AG04449 (cell line): ENCODE data around the gene BLVRB.

ENCODE experiments used
- CTCF ChIA-PET: fragments of 350-600 bp; formaldehyde crosslinking; extraction: SDS; loops from one replicate; lab custom pipeline; 2021; ENCODE audit warnings: antibody characterized with exemption; lab: Yijun Ruan, JAX
- POLR2A ChIA-PET: fragments of 400-600, 350-600 bp; formaldehyde crosslinking; extraction: SDS; loops from one replicate; lab custom pipeline; 2020; ENCODE audit warnings: antibody characterized with exemption, inconsistent platforms; lab: Yijun Ruan, JAX
- DNase-seq: peaks from one replicate; pipeline ENCODE4 v3.0.0-alpha.2; 2010; ENCODE audit warnings: low read depth, low spot score
- H3K4me3 ChIP-seq: 2 replicates; pipeline ENCODE4 v1.5.1; 2011; ENCODE audit warnings: low read depth, mild to moderate bottlenecking, control low read depth, low read length
- CTCF ChIP-seq: IDR thresholded peaks from one replicate; pipeline ENCODE4 v1.5.1; 2011; ENCODE audit warnings: mild to moderate bottlenecking, moderate library complexity, low read length, control low read depth, inconsistent platforms; ENCODE audit not compliant: insufficient read depth; ENCODE audit errors: missing control alignments

Gene BLVRB

GRCh38 chr19:40465557-40466218 lies at the start of gene BLVRB:
BLVRB (minus strand) TSS chr19:40465745; CDS start chr19:40465688, 57 bp downstream.
- peak; percentile 93 for DNase-seq
- ChIA-PET POLR2A (interaction anchor here (0.5 to 1.6 kb wide), 6 partner anchors 23 to 285 kb away, joined by 4 to 8 read pairs (median 4); partner anchors contain the start of genes ACTMAP and SERTAD1), CTCF (interaction anchor here (0.6 to 5.0 kb wide), 20 partner anchors 9 to 169 kb away, joined by 3 to 75 read pairs (median 10); partner anchors contain the start of genes C19orf47, PRX and SERTAD1)
- no peak for TF ChIP-seq CTCF
- peak within 1 kb of the TSS; percentile 81 for H3K4me3 ChIP-seq

GRCh38 chr19:40513741-40514315 lies 48.3 kb upstream of the BLVRB start:
- POLR2A ChIA-PET = no interaction called here
- H3K4me3 ChIP-seq = no peak overlapping the region
- CTCF ChIA-PET = interaction anchor here (1.2 to 2.0 kb wide), 3 partner anchors 10 to 90 kb away, joined by 3 to 6 read pairs (median 6); no protein-coding TSS in a partner anchor
- no peak for DNase-seq
- TF ChIP-seq CTCF = no peak

- no peak for DNase-seq
- TF ChIP-seq CTCF = no peak
- H3K4me3 ChIP-seq = no peak overlapping the region
- CTCF ChIA-PET = interaction anchor here (0.9 to 2.0 kb wide), 4 partner anchors 11 to 208 kb away, joined by 3 to 6 read pairs (median 4); no protein-coding TSS in a partner anchor
- POLR2A ChIA-PET = no interaction called here
Measured at GRCh38 chr19:40513345-40513678, 47.8 kb upstream of the BLVRB start.

GRCh38 chr19:40512473-40513344 lies 47.2 kb upstream of the BLVRB start:
- H3K4me3 ChIP-seq = no peak overlapping the region
- ChIA-PET POLR2A (no interaction called here), CTCF (interaction anchor here (0.9 to 2.0 kb wide), 6 partner anchors 9 to 207 kb away, joined by 3 to 9 read pairs (median 4); partner anchors contain the start of gene LTBP4)
- no peak for TF ChIP-seq CTCF
- DNase-seq = no peak

GRCh38 chr19:40512110-40512472 lies 46.5 kb upstream of the BLVRB start:
- CTCF ChIA-PET = interaction anchor here (1.1 to 2.0 kb wide), 4 partner anchors 9 to 89 kb away, joined by 3 to 9 read pairs (median 4); partner anchors contain the start of gene LTBP4
- no peak for TF ChIP-seq CTCF

GRCh38 chr19:40511487-40511886 lies 45.9 kb upstream of the BLVRB start:
- DNase-seq = no peak
- ChIA-PET CTCF (interaction anchor here (1.1 to 2.9 kb wide), 5 partner anchors 10 to 90 kb away, joined by 3 to 9 read pairs (median 6); partner anchors contain the start of gene LTBP4), POLR2A (no interaction called here)
- TF ChIP-seq CTCF = no peak
- no peak overlapping the region for H3K4me3 ChIP-seq

More at GRCh38 chr19:40512110-40512472, 46.5 kb upstream of the BLVRB start:
- POLR2A ChIA-PET = no interaction called here
- no peak for DNase-seq
- no peak overlapping the region for H3K4me3 ChIP-seq
